IMR-90 (cell line): Measurements from ENCODE around the gene ZFTA. TPM values are rescaled to one million over a fixed set of nuclear protein-coding genes. Genes with fewer than 3 reads are reported as not detected.

Experiments used
- ATAC-seq: fragments of 200-7000 bp; cut with Tn5 transposase; 2 replicates; pipeline ENCODE4 v1.9.1; 2020; ENCODE audit warnings: low read depth, mild to moderate bottlenecking, moderate library complexity
- BruUV-seq: library from RNA; stranded (reverse); fragments of 400-500 nt; replicated peaks from 2 replicates; lab custom pipeline; 2021; lab: Mats Ljungman, UMichigan
- CTCF ChIA-PET: fragments of 300-600 bp; formaldehyde crosslinking; extraction: SDS; loops from one replicate; lab custom pipeline; 2021; ENCODE audit warnings: antibody characterized with exemption; lab: Yijun Ruan, JAX
- POLR2A ChIA-PET: fragments of 300-600 bp; sonication (Branson Sonifier 250); formaldehyde crosslinking; loops from one replicate; lab custom pipeline; 2022; ENCODE audit warnings: antibody characterized with exemption; ENCODE audit not compliant: unreplicated experiment; lab: Charles Lee
- DNase-seq: peaks from one replicate; pipeline ENCODE4 v3.0.0; 2013
- H2AFZ ChIP-seq: replicated peaks from 2 replicates; pipeline ENCODE3; 2013; ENCODE audit warnings: low read length, mild to moderate bottlenecking; ENCODE audit not compliant: poor library complexity
- H2AK5ac ChIP-seq: 2 replicates; pipeline ENCODE4 v1.6.1; 2013; ENCODE audit warnings: low read depth, low read length, inconsistent platforms
- H2AK9ac ChIP-seq: replicated peaks from 2 replicates; pipeline ENCODE3; 2013; ENCODE audit warnings: mild to moderate bottlenecking, low read depth, low read length, moderate library complexity; ENCODE audit not compliant: poor library complexity
- H2BK120ac ChIP-seq: 2 replicates; pipeline ENCODE4 v1.6.1; 2013; ENCODE audit warnings: low read depth, low read length, inconsistent platforms
- H2BK15ac ChIP-seq: 3 replicates; pipeline ENCODE4 v1.6.1; 2013; ENCODE audit warnings: low read depth, low read length, inconsistent platforms
- H2BK20ac ChIP-seq: 2 replicates; pipeline ENCODE4 v1.6.1; 2013; ENCODE audit warnings: low read depth, mild to moderate bottlenecking, inconsistent platforms, low read length, moderate library complexity
- H2BK5ac ChIP-seq: 2 replicates; pipeline ENCODE4 v1.6.1; 2013; ENCODE audit warnings: mild to moderate bottlenecking, low read depth, low read length, inconsistent platforms; ENCODE audit not compliant: poor library complexity, severe bottlenecking
- H3K14ac ChIP-seq: replicated peaks from 2 replicates; pipeline ENCODE4 v1.6.1; 2013; ENCODE audit warnings: low read depth, low read length, inconsistent platforms
- H3K18ac ChIP-seq: 2 replicates; pipeline ENCODE4 v1.6.1; 2013; ENCODE audit warnings: low read depth, low read length, control low read depth
- H3K23ac ChIP-seq: 2 replicates; pipeline ENCODE4 v1.6.1; 2013; ENCODE audit warnings: low read depth, low read length, inconsistent platforms
- H3K27ac ChIP-seq: 2 replicates; pipeline ENCODE4 v1.5.1; 2013; ENCODE audit warnings: mild to moderate bottlenecking, control low read depth, low read length; ENCODE audit not compliant: insufficient read depth
- H3K27me3 ChIP-seq: 2 replicates; pipeline ENCODE4 v1.6.1; 2013; ENCODE audit warnings: low read length; ENCODE audit not compliant: control insufficient read depth, insufficient read depth
- H3K36me3 ChIP-seq: 2 replicates; pipeline ENCODE4 v1.6.1; 2013; ENCODE audit warnings: low read length, mixed read lengths; ENCODE audit not compliant: control insufficient read depth, insufficient read depth
- H3K4ac ChIP-seq: 2 replicates; pipeline ENCODE4 v1.6.1; 2013; ENCODE audit warnings: low read depth, low read length, inconsistent platforms
- H3K4me1 ChIP-seq: 2 replicates; pipeline ENCODE4 v1.6.1; 2013; ENCODE audit warnings: low read length, mixed read lengths; ENCODE audit not compliant: control insufficient read depth, insufficient read depth
- H3K4me2 ChIP-seq: 2 replicates; pipeline ENCODE4 v1.6.1; 2013; ENCODE audit warnings: low read depth, mild to moderate bottlenecking, control low read depth, low read length, moderate library complexity
- H3K4me3 ChIP-seq: 2 replicates; pipeline ENCODE4 v1.5.1; 2013; ENCODE audit warnings: low read depth, mild to moderate bottlenecking, control low read depth, low read length, moderate library complexity; ENCODE audit not compliant: insufficient read depth
- H3K56ac ChIP-seq: 2 replicates; pipeline ENCODE4 v1.6.1; 2013; ENCODE audit warnings: low read length, inconsistent platforms; ENCODE audit not compliant: insufficient read depth; ENCODE audit errors: extremely low read depth
- H3K79me1 ChIP-seq, 2 experiments: 2 replicates each; pipeline ENCODE4 v1.6.1; 2013; ENCODE audit warnings: low read length in 2 of 2, inconsistent platforms in 1 of 2, low read depth in 1 of 2
- H3K9ac ChIP-seq: 2 replicates; pipeline ENCODE4 v1.6.1; 2013; ENCODE audit warnings: low read depth, low read length, control low read depth
- H3K9me1 ChIP-seq: 2 replicates; pipeline ENCODE4 v1.6.1; 2013; ENCODE audit warnings: low read length, inconsistent platforms; ENCODE audit not compliant: insufficient read depth
- H3K9me3 ChIP-seq: 2 replicates; pipeline ENCODE4 v1.6.1; 2013; ENCODE audit warnings: low read length; ENCODE audit not compliant: control insufficient read depth, insufficient read depth
- H4K20me1 ChIP-seq: 2 replicates; pipeline ENCODE4 v1.6.1; 2013; ENCODE audit warnings: low read length, inconsistent platforms; ENCODE audit not compliant: insufficient read depth
- H4K5ac ChIP-seq: 2 replicates; pipeline ENCODE4 v1.6.1; 2013; ENCODE audit warnings: mild to moderate bottlenecking, low read depth, low read length, control low read depth
- H4K8ac ChIP-seq, 2 experiments: 2 replicates each; pipeline ENCODE4 v1.6.1; 2013; ENCODE audit warnings: low read depth in 2 of 2, low read length in 2 of 2, control low read depth in 1 of 2, inconsistent platforms in 1 of 2
- H4K91ac ChIP-seq: 2 replicates; pipeline ENCODE4 v1.6.1; 2013; ENCODE audit warnings: low read depth, low read length, inconsistent platforms; ENCODE audit not compliant: insufficient read depth
- BHLHE40 ChIP-seq: fragments of 150-350 bp; IDR thresholded peaks from 2 replicates; pipeline ENCODE4 v1.6.1; 2016; ENCODE audit warnings: mild to moderate bottlenecking, low read depth, low read length
- CEBPB ChIP-seq: IDR thresholded peaks from 2 replicates; pipeline ENCODE4 v1.6.1; 2012; ENCODE audit warnings: low read depth, low read length, improper control_type of control experiment
- CHD1 ChIP-seq: IDR thresholded peaks from 2 replicates; pipeline ENCODE4 v1.6.1; 2012; ENCODE audit warnings: low read depth, low read length, improper control_type of control experiment
- FOS ChIP-seq: fragments of 150-350 bp; IDR thresholded peaks from 2 replicates; pipeline ENCODE4 v1.6.1; 2016; ENCODE audit warnings: low read depth, low read length
- MAFK ChIP-seq: IDR thresholded peaks from 2 replicates; pipeline ENCODE4 v1.6.1; 2012; ENCODE audit warnings: low read depth, low read length, improper control_type of control experiment
- MXI1 ChIP-seq: IDR thresholded peaks from 2 replicates; pipeline ENCODE4 v1.6.1; 2012; ENCODE audit warnings: low read depth, mild to moderate bottlenecking, low read length, moderate library complexity, borderline replicate concordance
- NFE2L2 ChIP-seq: fragments of 150-350 bp; IDR thresholded peaks from 2 replicates; pipeline ENCODE4 v1.6.1; 2016; ENCODE audit warnings: low read depth, mild to moderate bottlenecking, low read length
- POLR2A ChIP-seq: IDR thresholded peaks from 2 replicates; pipeline ENCODE4 v1.6.1; 2012; ENCODE audit warnings: mild to moderate bottlenecking, low read depth, low read length
- RAD21 ChIP-seq: IDR thresholded peaks from 2 replicates; pipeline ENCODE4 v1.6.1; 2012; ENCODE audit warnings: low read length, improper control_type of control experiment
- RCOR1 ChIP-seq: IDR thresholded peaks from 2 replicates; pipeline ENCODE4 v1.6.1; 2012; ENCODE audit warnings: mild to moderate bottlenecking, low read length, improper control_type of control experiment; ENCODE audit not compliant: insufficient replicate concordance
- RFX5 ChIP-seq: IDR thresholded peaks from 2 replicates; pipeline ENCODE4 v1.8.0; 2012; ENCODE audit warnings: low read depth, mild to moderate bottlenecking, low read length, moderate library complexity
- SMC3 ChIP-seq: fragments of 150-350 bp; IDR thresholded peaks from 2 replicates; pipeline ENCODE4 v1.6.1; 2016; ENCODE audit warnings: low read depth, mild to moderate bottlenecking, antibody characterized with exemption, low read length, moderate library complexity
- WGBS, 2 experiments: methylation state at CpG; one replicate each; pipeline versions ENCODE4 v1.1.5 to v1.1.7; 2013; ENCODE audit warnings: missing lambda C conversion rate in 2 of 2; ENCODE audit not compliant: insufficient read length in 1 of 2; ENCODE audit errors: extremely low coverage in 2 of 2; 5-methylcytosine and 5-hydroxymethylcytosine counted together
- dilution Hi-C: fragments of 300-500 bp; cut with HindIII; formaldehyde crosslinking; loops from one replicate; pipeline ENCODE4 v1.14.3; 2018; ENCODE audit warnings: low sequenced_read_pairs; ENCODE audit not compliant: unreplicated experiment
- in situ Hi-C: fragments of 300-500 bp; cut with MboI; formaldehyde crosslinking; loops from 3 replicates; pipeline ENCODE4 v1.14.3; 2019; ENCODE audit warnings: low sequenced_read_pairs, inconsistent platforms, mixed read lengths
- intact Hi-C: fragments of 100-400 bp; cut with micrococcal nuclease; formaldehyde crosslinking; loops from 2 replicates; pipeline ENCODE4 v1.10.0; 2022
- polyA plus RNA-seq, 3 experiments: library from polyadenylated mRNA; depleted of rRNA; stranded (reverse); fragments of >200 nt; gene quantifications; 2 replicates each; pipeline ENCODE4 v1.2.3, GENCODE V29; 2012; ENCODE audit warnings: low replicate concordance in 1 of 3
- total RNA-seq: library from RNA; depleted of rRNA; stranded (reverse); fragments of >200 nt; gene quantifications from 2 replicates; pipeline ENCODE4 v1.2.3, GENCODE V29; 2012
- TF ChIP-seq, protein P1 (sequence below): conservative IDR thresholded peaks from 2 replicates; pipeline ENCODE4 v1.5.1; 2012; ENCODE audit warnings: mild to moderate bottlenecking, low read depth, low read length, improper control_type of control experiment
- TF ChIP-seq, protein P2 (sequence below): fragments of 150-350 bp; IDR thresholded peaks from 2 replicates; pipeline ENCODE4 v1.6.1; 2016; ENCODE audit warnings: low read depth, mild to moderate bottlenecking, low read length, moderate library complexity, borderline replicate concordance
- TF ChIP-seq, protein P3 (sequence below): fragments of 150-350 bp; IDR thresholded peaks from 2 replicates; pipeline ENCODE4 v1.6.1; 2017; ENCODE audit warnings: mild to moderate bottlenecking, antibody characterized with exemption, low read length, low read depth

The ZFTA gene
- total and polyA plus RNA-seq, 2 of the 4 experiments (the other 2 are of a cell fraction), result 5.4 to 8.1 TPM

DNA sequence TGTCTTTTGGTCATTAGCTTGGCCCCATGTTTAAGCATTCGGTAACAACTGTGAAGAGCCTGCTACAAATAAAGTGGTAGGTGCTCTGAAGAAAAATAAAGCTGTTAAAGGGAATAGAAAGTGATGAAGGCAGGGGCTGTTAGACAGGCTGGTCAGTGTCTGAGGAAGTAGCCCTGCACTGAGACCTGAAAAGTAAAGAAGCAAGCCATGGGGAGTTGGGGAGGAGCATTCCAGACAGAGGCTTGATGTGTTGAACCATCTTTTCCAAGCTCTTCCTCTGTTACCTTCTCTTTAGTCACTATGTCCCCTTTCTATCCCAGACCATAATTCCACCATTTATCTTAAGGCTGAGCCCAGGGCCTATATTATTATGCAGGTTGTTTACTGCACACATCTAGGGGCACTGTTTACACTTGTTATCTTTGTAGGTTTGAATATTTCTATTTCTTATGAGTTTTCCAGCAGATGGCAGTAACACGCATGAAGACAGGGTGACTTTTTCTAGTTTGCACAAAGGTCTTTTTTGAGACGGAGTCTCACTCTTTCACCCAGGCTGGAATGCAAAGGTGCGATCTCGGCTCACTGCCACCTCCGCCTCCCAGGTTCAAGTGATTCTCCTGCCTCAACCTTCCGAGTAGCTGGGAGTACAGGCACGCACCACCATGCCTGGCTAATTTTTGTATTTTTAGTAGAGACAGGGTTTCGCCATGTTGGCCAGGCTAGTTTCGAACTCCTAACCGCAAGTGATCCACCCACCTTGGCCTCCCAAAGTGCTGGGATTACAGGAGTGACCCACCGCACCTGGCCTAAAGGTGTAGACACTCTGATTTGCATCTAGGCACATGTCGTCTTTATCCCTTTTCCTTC, 23.0 kb downstream of the ZFTA start:
- no peak for DNase-seq

More for the DNA sequence above, 23.0 kb downstream of the ZFTA start:
- H2BK15ac ChIP-seq, result no peak overlapping the region
- in situ Hi-C loops, result no loop called here
- no peak overlapping the region for H3K4me3 ChIP-seq
- no peak overlapping the region for H3K18ac ChIP-seq
- no peak overlapping the region for H3K56ac ChIP-seq
- H2BK20ac ChIP-seq, result no peak overlapping the region
- H3K4me1 ChIP-seq, result no peaks in the 10 kb centered on the region
- no peak overlapping the region for H3K14ac ChIP-seq
- no peak overlapping the region for H2BK120ac ChIP-seq
- TF ChIP-seq FOS (no peak), RAD21 (no peak), RFX5 (no peak), BHLHE40 (no peak), CEBPB (no peak), MXI1 (no peak), NFE2L2 (no peak), SMC3 (no peak), MAFK (no peak), RCOR1 (no peak), POLR2A (no peak), CHD1 (no peak)
- TF ChIP-seq, protein P1, sequence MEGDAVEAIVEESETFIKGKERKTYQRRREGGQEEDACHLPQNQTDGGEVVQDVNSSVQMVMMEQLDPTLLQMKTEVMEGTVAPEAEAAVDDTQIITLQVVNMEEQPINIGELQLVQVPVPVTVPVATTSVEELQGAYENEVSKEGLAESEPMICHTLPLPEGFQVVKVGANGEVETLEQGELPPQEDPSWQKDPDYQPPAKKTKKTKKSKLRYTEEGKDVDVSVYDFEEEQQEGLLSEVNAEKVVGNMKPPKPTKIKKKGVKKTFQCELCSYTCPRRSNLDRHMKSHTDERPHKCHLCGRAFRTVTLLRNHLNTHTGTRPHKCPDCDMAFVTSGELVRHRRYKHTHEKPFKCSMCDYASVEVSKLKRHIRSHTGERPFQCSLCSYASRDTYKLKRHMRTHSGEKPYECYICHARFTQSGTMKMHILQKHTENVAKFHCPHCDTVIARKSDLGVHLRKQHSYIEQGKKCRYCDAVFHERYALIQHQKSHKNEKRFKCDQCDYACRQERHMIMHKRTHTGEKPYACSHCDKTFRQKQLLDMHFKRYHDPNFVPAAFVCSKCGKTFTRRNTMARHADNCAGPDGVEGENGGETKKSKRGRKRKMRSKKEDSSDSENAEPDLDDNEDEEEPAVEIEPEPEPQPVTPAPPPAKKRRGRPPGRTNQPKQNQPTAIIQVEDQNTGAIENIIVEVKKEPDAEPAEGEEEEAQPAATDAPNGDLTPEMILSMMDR, result no peak
- TF ChIP-seq, protein P2, sequence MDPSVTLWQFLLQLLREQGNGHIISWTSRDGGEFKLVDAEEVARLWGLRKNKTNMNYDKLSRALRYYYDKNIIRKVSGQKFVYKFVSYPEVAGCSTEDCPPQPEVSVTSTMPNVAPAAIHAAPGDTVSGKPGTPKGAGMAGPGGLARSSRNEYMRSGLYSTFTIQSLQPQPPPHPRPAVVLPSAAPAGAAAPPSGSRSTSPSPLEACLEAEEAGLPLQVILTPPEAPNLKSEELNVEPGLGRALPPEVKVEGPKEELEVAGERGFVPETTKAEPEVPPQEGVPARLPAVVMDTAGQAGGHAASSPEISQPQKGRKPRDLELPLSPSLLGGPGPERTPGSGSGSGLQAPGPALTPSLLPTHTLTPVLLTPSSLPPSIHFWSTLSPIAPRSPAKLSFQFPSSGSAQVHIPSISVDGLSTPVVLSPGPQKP, result no peak
- TF ChIP-seq, protein P3, sequence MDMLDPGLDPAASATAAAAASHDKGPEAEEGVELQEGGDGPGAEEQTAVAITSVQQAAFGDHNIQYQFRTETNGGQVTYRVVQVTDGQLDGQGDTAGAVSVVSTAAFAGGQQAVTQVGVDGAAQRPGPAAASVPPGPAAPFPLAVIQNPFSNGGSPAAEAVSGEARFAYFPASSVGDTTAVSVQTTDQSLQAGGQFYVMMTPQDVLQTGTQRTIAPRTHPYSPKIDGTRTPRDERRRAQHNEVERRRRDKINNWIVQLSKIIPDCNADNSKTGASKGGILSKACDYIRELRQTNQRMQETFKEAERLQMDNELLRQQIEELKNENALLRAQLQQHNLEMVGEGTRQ, result no peak
- no peak overlapping the region for H4K8ac ChIP-seq
- BruUV-seq, result no TSS peak
- no peak overlapping the region for H4K91ac ChIP-seq
- no peak overlapping the region for H3K9ac ChIP-seq
- no peaks in the 10 kb centered on the region for H3K27me3 ChIP-seq
- peaks cover 24 to 47% of the 10 kb centered on the region in 2 experiments for H3K79me1 ChIP-seq
- no peak overlapping the region for H4K5ac ChIP-seq
- intact Hi-C loops, result no loop called here
- peaks cover 4% of the 10 kb centered on the region; the same call in 1 of the 2 replicates for H4K20me1 ChIP-seq
- H2BK5ac ChIP-seq, result no peak overlapping the region
- H2AK5ac ChIP-seq, result no peak overlapping the region
- CTCF ChIA-PET, result no interaction called here
- H3K23ac ChIP-seq, result no peak overlapping the region
- no peak overlapping the region for H3K4ac ChIP-seq
- H3K36me3 ChIP-seq, result peaks cover 9% of the 10 kb centered on the region
- ATAC-seq, result peak; percentile 57; the same call in 1 of the 2 replicates
- H2AK9ac ChIP-seq, result no peak overlapping the region
- dilution Hi-C loops, result no loop called here
- H2AFZ ChIP-seq, result no peak overlapping the region
- POLR2A ChIA-PET, result no interaction called here
- no peak overlapping the region for H3K4me2 ChIP-seq
- 93% methylated on average over 5 of the region's 13 CpGs; no CpG with 5 or more reads in 1 of the 2 experiments for WGBS, 2 experiments
- no peaks in the 10 kb centered on the region for H3K9me1 ChIP-seq
- H3K27ac ChIP-seq, result no peak overlapping the region
- no peaks in the 10 kb centered on the region for H3K9me3 ChIP-seq
